DOHH2 (cell line): ENCODE data around the gene CASZ1.

Source experiments
- H3F3A ChIP-seq: fragments of 200-600 bp; sonication (generic), shearing (Covaris generic); 2 replicates; pipeline ENCODE4 v1.6.0; 2016; ENCODE audit warnings: antibody characterized with exemption, mild to moderate bottlenecking; ENCODE audit not compliant: control insufficient read depth, insufficient read depth
- H3K27ac ChIP-seq: fragments of 200-600 bp; sonication (generic); 2 replicates; pipeline ENCODE4 v1.5.1; 2014; ENCODE audit warnings: low read depth, mild to moderate bottlenecking, low read length, moderate library complexity
- H3K27me3 ChIP-seq: fragments of 200-600 bp; sonication (generic); 2 replicates; pipeline ENCODE4 v1.6.1; 2014; ENCODE audit warnings: mild to moderate bottlenecking, low read length, mixed read lengths; ENCODE audit not compliant: control insufficient read depth
- H3K36me3 ChIP-seq: fragments of 200-600 bp; sonication (generic); 2 replicates; pipeline ENCODE4 v1.6.1; 2014; ENCODE audit warnings: mild to moderate bottlenecking, low read length, moderate library complexity, mixed read lengths; ENCODE audit not compliant: control insufficient read depth
- H3K4me1 ChIP-seq: fragments of 200-600 bp; sonication (generic); 2 replicates; pipeline ENCODE4 v1.6.1; 2014; ENCODE audit warnings: mild to moderate bottlenecking, low read length, mixed read lengths; ENCODE audit not compliant: control insufficient read depth
- H3K4me2 ChIP-seq: fragments of 200-600 bp; sonication (generic); 2 replicates; pipeline ENCODE4 v1.6.0; 2014; ENCODE audit warnings: mild to moderate bottlenecking, low read length, moderate library complexity
- H3K4me3 ChIP-seq: fragments of 200-600 bp; sonication (generic); 2 replicates; pipeline ENCODE4 v1.5.1; 2014; ENCODE audit warnings: mild to moderate bottlenecking, low read length, mixed read lengths
- H3K79me2 ChIP-seq: fragments of 200-600 bp; sonication (generic); 2 replicates; pipeline ENCODE4 v1.6.1; 2014; ENCODE audit warnings: mild to moderate bottlenecking, low read length, mixed read lengths; ENCODE audit not compliant: control insufficient read depth
- H3K9me2 ChIP-seq: fragments of 200-600 bp; sonication (generic); replicated peaks from 2 replicates; pipeline ENCODE4 v1.6.1; 2014; ENCODE audit warnings: mild to moderate bottlenecking, low read length, mixed read lengths; ENCODE audit not compliant: control insufficient read depth
- H3K9me3 ChIP-seq: fragments of 200-600 bp; sonication (generic); 2 replicates; pipeline ENCODE4 v1.6.1; 2014; ENCODE audit warnings: antibody characterized with exemption, low read length, mixed read lengths; ENCODE audit not compliant: control insufficient read depth, insufficient read depth
- H4K20me1 ChIP-seq: fragments of 200-600 bp; sonication (generic); 2 replicates; pipeline ENCODE4 v1.6.0; 2014; ENCODE audit warnings: low read depth, mild to moderate bottlenecking, antibody characterized with exemption, low read length, moderate library complexity; ENCODE audit not compliant: control insufficient read depth, insufficient read depth
- EZH2phosphoT487 ChIP-seq: fragments of 200-600 bp; sonication (generic); IDR thresholded peaks from 2 replicates; pipeline ENCODE4 v1.6.1; 2017; ENCODE audit warnings: borderline replicate concordance, mild to moderate bottlenecking, antibody characterized with exemption, low read length, moderate library complexity, mixed read lengths
- TF ChIP-seq, protein P1 (sequence below): fragments of 200-600 bp; sonication (generic); IDR thresholded peaks from one replicate; pipeline ENCODE4 v1.5.1; 2014; ENCODE audit warnings: antibody characterized with exemption, mild to moderate bottlenecking, low read depth, low read length; ENCODE audit not compliant: poor library complexity, severe bottlenecking

Gene CASZ1

DNA sequence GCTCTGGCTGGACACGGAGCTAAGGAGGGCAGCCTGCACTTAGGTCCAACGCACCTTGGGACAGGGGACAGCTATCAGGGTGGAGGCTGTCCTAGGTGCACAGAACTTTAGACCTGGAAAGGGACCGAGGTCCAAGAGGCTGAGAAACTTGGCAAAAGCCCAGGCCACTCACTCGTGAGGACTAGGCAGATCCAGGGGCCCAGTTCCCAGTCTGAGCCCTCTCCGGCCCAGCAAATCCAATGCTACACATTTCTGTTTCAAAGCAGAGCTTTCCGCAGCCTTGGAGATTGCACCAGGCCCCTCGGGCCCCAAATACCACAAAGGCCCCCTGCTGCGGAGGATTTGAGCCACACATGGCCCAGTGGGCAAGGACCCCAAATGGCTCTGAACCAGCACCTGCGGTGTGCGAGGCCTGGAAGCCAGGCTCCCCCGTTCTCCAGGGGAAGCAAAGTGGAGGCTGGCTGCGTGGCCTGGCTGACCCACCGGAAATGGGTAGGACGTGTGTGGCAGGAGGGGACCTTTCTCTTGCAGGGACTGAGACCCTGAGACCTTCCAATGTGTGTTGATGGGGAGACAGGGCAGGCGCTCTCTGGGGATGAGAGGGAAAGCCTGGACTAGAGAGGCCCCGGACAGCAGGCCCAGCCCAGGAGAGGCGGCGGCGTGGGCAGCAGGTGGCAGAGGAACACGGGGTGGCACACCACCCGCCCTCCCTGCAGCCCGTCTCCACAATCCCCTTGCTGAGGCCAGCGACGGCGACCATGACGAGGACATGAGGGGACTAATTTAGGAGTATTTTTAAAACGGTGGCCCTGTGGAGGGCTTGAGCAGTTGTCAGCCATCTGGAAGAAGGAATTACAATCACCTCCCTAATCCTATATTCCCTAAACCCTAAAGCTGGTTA is 118.7 kb downstream of the CASZ1 start:
- Histone ChIP-seq H3K4me3 (no peak overlapping the region), H3K4me2 (no peak overlapping the region), H3F3A (no peaks in the 10 kb centered on the region), H3K9me3 (no peaks in the 10 kb centered on the region), H4K20me1 (no peaks in the 10 kb centered on the region), H3K36me3 (no peaks in the 10 kb centered on the region), H3K27me3 (no peaks in the 10 kb centered on the region), H3K27ac (no peak overlapping the region), H3K79me2 (no peaks in the 10 kb centered on the region), H3K4me1 (no peaks in the 10 kb centered on the region), H3K9me2 (no peaks in the 10 kb centered on the region)
- TF ChIP-seq EZH2phosphoT487, result no peak
- TF ChIP-seq, protein P1, sequence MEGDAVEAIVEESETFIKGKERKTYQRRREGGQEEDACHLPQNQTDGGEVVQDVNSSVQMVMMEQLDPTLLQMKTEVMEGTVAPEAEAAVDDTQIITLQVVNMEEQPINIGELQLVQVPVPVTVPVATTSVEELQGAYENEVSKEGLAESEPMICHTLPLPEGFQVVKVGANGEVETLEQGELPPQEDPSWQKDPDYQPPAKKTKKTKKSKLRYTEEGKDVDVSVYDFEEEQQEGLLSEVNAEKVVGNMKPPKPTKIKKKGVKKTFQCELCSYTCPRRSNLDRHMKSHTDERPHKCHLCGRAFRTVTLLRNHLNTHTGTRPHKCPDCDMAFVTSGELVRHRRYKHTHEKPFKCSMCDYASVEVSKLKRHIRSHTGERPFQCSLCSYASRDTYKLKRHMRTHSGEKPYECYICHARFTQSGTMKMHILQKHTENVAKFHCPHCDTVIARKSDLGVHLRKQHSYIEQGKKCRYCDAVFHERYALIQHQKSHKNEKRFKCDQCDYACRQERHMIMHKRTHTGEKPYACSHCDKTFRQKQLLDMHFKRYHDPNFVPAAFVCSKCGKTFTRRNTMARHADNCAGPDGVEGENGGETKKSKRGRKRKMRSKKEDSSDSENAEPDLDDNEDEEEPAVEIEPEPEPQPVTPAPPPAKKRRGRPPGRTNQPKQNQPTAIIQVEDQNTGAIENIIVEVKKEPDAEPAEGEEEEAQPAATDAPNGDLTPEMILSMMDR, result no peak

DNA sequence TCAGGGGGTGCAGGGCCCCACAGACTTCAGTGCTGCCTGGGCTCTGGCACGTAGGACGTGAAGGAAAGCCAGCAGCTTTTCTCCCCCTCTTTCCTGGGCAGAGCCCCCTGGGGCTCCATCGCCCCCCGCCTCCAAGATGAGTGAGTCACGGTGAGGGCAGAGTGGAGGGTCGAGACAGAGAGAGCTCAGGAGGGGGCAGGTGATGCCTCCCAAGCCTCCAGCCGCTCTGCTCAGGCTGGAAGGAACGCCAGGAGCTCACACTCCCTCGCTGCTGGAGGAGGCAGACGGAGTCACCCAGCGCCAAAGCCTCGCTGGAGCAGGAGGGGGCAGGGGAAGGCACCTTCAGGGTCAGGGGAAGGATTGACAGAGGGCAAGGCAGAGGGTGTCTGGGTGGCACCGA is 119.5 kb downstream of the CASZ1 start:
- no peaks in the 10 kb centered on the region for H3F3A ChIP-seq
- no peaks in the 10 kb centered on the region for H3K4me1 ChIP-seq
- H3K4me3 ChIP-seq, result no peak overlapping the region
- no peaks in the 10 kb centered on the region for H3K27me3 ChIP-seq
- no peaks in the 10 kb centered on the region for H3K9me3 ChIP-seq
- TF ChIP-seq, protein P1, result no peak
- TF ChIP-seq EZH2phosphoT487, result no peak
- H3K79me2 ChIP-seq, result no peaks in the 10 kb centered on the region
- no peaks in the 10 kb centered on the region for H3K36me3 ChIP-seq
- no peak overlapping the region for H3K27ac ChIP-seq
- H4K20me1 ChIP-seq, result no peaks in the 10 kb centered on the region
- H3K9me2 ChIP-seq, result no peaks in the 10 kb centered on the region
- H3K4me2 ChIP-seq, result no peak overlapping the region

DNA sequence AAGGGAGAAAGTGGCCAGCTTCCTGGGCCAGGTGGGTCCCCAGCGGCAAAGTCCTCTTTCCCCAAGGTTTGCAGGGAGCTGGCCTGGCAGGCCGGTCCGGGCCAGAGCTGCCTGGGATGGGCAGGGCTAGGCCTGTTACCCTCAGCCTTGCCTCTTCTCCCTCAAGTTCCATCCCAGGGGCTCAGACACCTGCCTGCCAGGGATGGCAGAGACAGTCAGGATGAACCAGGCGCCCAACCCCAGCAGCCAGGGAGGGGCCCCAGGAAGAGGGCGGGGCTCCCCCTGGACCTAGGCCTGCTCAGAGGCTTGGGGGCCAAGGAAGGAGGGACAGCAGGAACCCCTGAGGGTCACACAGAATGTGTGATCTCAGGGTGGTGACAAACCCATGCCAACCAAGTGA is 120.6 kb downstream of the CASZ1 start:
- no peak overlapping the region for H3K4me2 ChIP-seq
- no peaks in the 10 kb centered on the region for H3K79me2 ChIP-seq
- H3K9me3 ChIP-seq, result no peaks in the 10 kb centered on the region
- no peaks in the 10 kb centered on the region for H3K36me3 ChIP-seq
- no peak overlapping the region for H3K4me3 ChIP-seq
- H4K20me1 ChIP-seq, result no peaks in the 10 kb centered on the region
- H3K27me3 ChIP-seq, result no peaks in the 10 kb centered on the region
- H3F3A ChIP-seq, result no peaks in the 10 kb centered on the region
- TF ChIP-seq EZH2phosphoT487, result no peak
- TF ChIP-seq, protein P1, result no peak
- no peak overlapping the region for H3K27ac ChIP-seq
- no peaks in the 10 kb centered on the region for H3K9me2 ChIP-seq
- H3K4me1 ChIP-seq, result no peaks in the 10 kb centered on the region
